Endothelial cell of umbilical vein (primary cell): ENCODE data around the gene AOX1.

ENCODE experiments used
- CTCF ChIP-seq, 2 donors: IDR thresholded peaks; 1 replicate in 1 of 2; 2 replicates in 1 of 2; pipeline ENCODE4 v1.5.1; 2011; ENCODE audit warnings: low read length in 2 of 2, mild to moderate bottlenecking in 2 of 2, moderate library complexity in 2 of 2, control low read depth in 1 of 2, inconsistent platforms in 1 of 2, low read depth in 1 of 2; ENCODE audit not compliant: insufficient read depth in 1 of 2; ENCODE audit errors: extremely low read depth in 1 of 2
- FOS ChIP-seq: IDR thresholded peaks from 2 replicates; pipeline ENCODE4 v1.6.1; 2011; ENCODE audit warnings: mild to moderate bottlenecking, low read length, moderate library complexity, borderline replicate concordance; ENCODE audit not compliant: insufficient read depth
- POLR2AphosphoS5 ChIP-seq: IDR thresholded peaks from 2 replicates; pipeline ENCODE4 v1.6.1; 2012; ENCODE audit warnings: low read depth, mild to moderate bottlenecking, control low read depth, low read length, moderate library complexity; ENCODE audit not compliant: insufficient read depth

GRCh38 chr2:200650195-200650594, 64.4 kb downstream of the AOX1 start:
- TF ChIP-seq FOS: no peak
- no peak for TF ChIP-seq CTCF (IDR thresholded peaks at IDR 0.05; ENCODE audit: extremely low read depth in 1 of 2, insufficient read depth in 1 of 2, low read depth in 1 of 2, low read length in 2 of 2)
- TF ChIP-seq POLR2AphosphoS5: no peak
